ENCODE measurements around the gene ULK1. TPM values are rescaled to one million over a fixed set of nuclear protein-coding genes. Genes with fewer than 3 reads are reported as not detected.

ULK1 gene
- total and polyA plus RNA-seq, 2 experiments from 2014 or later = 4.0 to 6.9 TPM

GRCh38 chr12:131907379-131908091, 13.1 kb downstream of the ULK1 start:
- Histone ChIP-seq H3K4me3 (no peak overlapping the region), H3K79me2 (ENCODE audit: insufficient read depth) (peaks cover 35% of the 10 kb centered on the region), H3K9ac (no peak overlapping the region), H3K4me2 (ENCODE audit: unreplicated experiment) (no peak overlapping the region), H3K27ac (no peak overlapping the region), H3K36me3 (ENCODE audit: low read depth) (no peaks in the 10 kb centered on the region), H3K4me1 (ENCODE audit: insufficient read depth) (0 out of 2 replicates have a peak, but pooled peaks cover 4% of the 10 kb centered on the region), H3F3A (ENCODE audit: insufficient read depth) (no peaks in the 10 kb centered on the region), H3K27me3 (replicated peaks; ENCODE audit: insufficient read depth) (no peaks in the 10 kb centered on the region), H3K9me2 (ENCODE audit: insufficient read depth) (no peaks in the 10 kb centered on the region), H2AFZ (no peak overlapping the region), H3K9me3 (ENCODE audit: low read depth) (no peaks in the 10 kb centered on the region), H4K20me1 (ENCODE audit: insufficient read depth) (no peaks in the 10 kb centered on the region)
- in situ Hi-C loops (cut with MboI) = no loop called here
- 88 to 91% methylated on average over 15 to 24 of the region's 31 CpGs for WGBS, 2 experiments (ENCODE audit: low coverage in 1 of 2, low lambda C conversion rate in 2 of 2, missing lambda C conversion rate in 2 of 2)
- no peak for DNase-seq
- TF ChIP-seq EZH2phosphoT487 (IDR thresholded peaks at IDR 0.05; ENCODE audit: insufficient read depth, low read depth) (no peak), EZH2 (IDR thresholded peaks at IDR 0.05; ENCODE audit: insufficient read depth, poor library complexity, severe bottlenecking) (no peak)

- H2AFZ ChIP-seq = no peak overlapping the region
- in situ Hi-C loops (cut with MboI) = no loop called here
- no peaks in the 10 kb centered on the region for H3F3A ChIP-seq (ENCODE audit: insufficient read depth)
- no peak overlapping the region for H3K9ac ChIP-seq
- no peak overlapping the region for H3K27ac ChIP-seq
- no peak for TF ChIP-seq EZH2 (IDR thresholded peaks at IDR 0.05; ENCODE audit: insufficient read depth, poor library complexity, severe bottlenecking)
- TF ChIP-seq EZH2phosphoT487 (IDR thresholded peaks at IDR 0.05; ENCODE audit: insufficient read depth, low read depth) = no peak
- no peak overlapping the region for H3K4me3 ChIP-seq
- no peaks in the 10 kb centered on the region for H3K9me3 ChIP-seq (ENCODE audit: low read depth)
- H3K27me3 ChIP-seq (replicated peaks; ENCODE audit: insufficient read depth) = no peaks in the 10 kb centered on the region
- H3K4me1 ChIP-seq (ENCODE audit: insufficient read depth) = peaks cover 8% of the 10 kb centered on the region; the same call in 1 of the 2 replicates
- no peaks in the 10 kb centered on the region for H3K36me3 ChIP-seq (ENCODE audit: low read depth)
- WGBS, 2 experiments (ENCODE audit: low coverage in 1 of 2, low lambda C conversion rate in 2 of 2, missing lambda C conversion rate in 2 of 2) = 96 to 97% methylated on average over 58 to 95 of the region's 96 CpGs
- H3K4me2 ChIP-seq (ENCODE audit: unreplicated experiment) = no peak overlapping the region
- H4K20me1 ChIP-seq (ENCODE audit: insufficient read depth) = no peaks in the 10 kb centered on the region
- no peaks in the 10 kb centered on the region for H3K9me2 ChIP-seq (ENCODE audit: insufficient read depth)
- peaks cover 32% of the 10 kb centered on the region for H3K79me2 ChIP-seq (ENCODE audit: insufficient read depth)
- no peak for DNase-seq
These were observed 14.0 kb downstream of the ULK1 start for GRCh38 chr12:131908092-131909080.

GRCh38 chr12:131909081-131909751, 14.8 kb downstream of the ULK1 start:
- Histone ChIP-seq H3K9me3 (ENCODE audit: low read depth) (no peaks in the 10 kb centered on the region), H3F3A (ENCODE audit: insufficient read depth) (no peaks in the 10 kb centered on the region), H3K79me2 (ENCODE audit: insufficient read depth) (peaks cover 24% of the 10 kb centered on the region), H3K4me1 (ENCODE audit: insufficient read depth) (peaks cover 8% of the 10 kb centered on the region; the same call in 1 of the 2 replicates), H3K36me3 (ENCODE audit: low read depth) (no peaks in the 10 kb centered on the region), H3K27me3 (replicated peaks; ENCODE audit: insufficient read depth) (no peaks in the 10 kb centered on the region), H3K9me2 (ENCODE audit: insufficient read depth) (no peaks in the 10 kb centered on the region), H2AFZ (no peak overlapping the region), H4K20me1 (ENCODE audit: insufficient read depth) (no peaks in the 10 kb centered on the region), H3K9ac (no peak overlapping the region), H3K27ac (no peak overlapping the region), H3K4me3 (no peak overlapping the region), H3K4me2 (ENCODE audit: unreplicated experiment) (no peak overlapping the region)
- DNase-seq = no peak
- TF ChIP-seq EZH2phosphoT487 (IDR thresholded peaks at IDR 0.05; ENCODE audit: insufficient read depth, low read depth) = no peak
- no peak for TF ChIP-seq EZH2 (IDR thresholded peaks at IDR 0.05; ENCODE audit: insufficient read depth, poor library complexity, severe bottlenecking)
- in situ Hi-C loops (cut with MboI) = no loop called here
- 93 to 98% methylated on average over 22 to 59 of the region's 61 CpGs for WGBS, 2 experiments (ENCODE audit: low coverage in 1 of 2, low lambda C conversion rate in 2 of 2, missing lambda C conversion rate in 2 of 2)

GRCh38 chr12:131909752-131910219, 15.4 kb downstream of the ULK1 start:
- Histone ChIP-seq H4K20me1 (ENCODE audit: insufficient read depth) (no peaks in the 10 kb centered on the region), H3K4me3 (no peak overlapping the region), H3K4me1 (ENCODE audit: insufficient read depth) (peaks cover 8% of the 10 kb centered on the region; the same call in 1 of the 2 replicates), H2AFZ (no peak overlapping the region), H3K9me2 (ENCODE audit: insufficient read depth) (no peaks in the 10 kb centered on the region), H3K9me3 (ENCODE audit: low read depth) (no peaks in the 10 kb centered on the region), H3K4me2 (ENCODE audit: unreplicated experiment) (no peak overlapping the region), H3F3A (ENCODE audit: insufficient read depth) (no peaks in the 10 kb centered on the region), H3K9ac (no peak overlapping the region), H3K27me3 (replicated peaks; ENCODE audit: insufficient read depth) (no peaks in the 10 kb centered on the region), H3K36me3 (ENCODE audit: low read depth) (no peaks in the 10 kb centered on the region), H3K79me2 (ENCODE audit: insufficient read depth) (peaks cover 19% of the 10 kb centered on the region), H3K27ac (no peak overlapping the region)
- no peak for DNase-seq
- 94 to 95% methylated on average over 17 to 26 of the region's 26 CpGs for WGBS, 2 experiments (ENCODE audit: low coverage in 1 of 2, low lambda C conversion rate in 2 of 2, missing lambda C conversion rate in 2 of 2)
- TF ChIP-seq EZH2 (IDR thresholded peaks at IDR 0.05; ENCODE audit: insufficient read depth, poor library complexity, severe bottlenecking) (no peak), EZH2phosphoT487 (IDR thresholded peaks at IDR 0.05; ENCODE audit: insufficient read depth, low read depth) (no peak)
- in situ Hi-C loops (cut with MboI) = no loop called here

Data from GM23248 (cell line).